HCT116 (cell line): Measurements from ENCODE around the gene KCNJ10.

Experiments
- CBX3 ChIP-seq: IDR thresholded peaks from 2 replicates; pipeline ENCODE4 v1.6.1; 2012; ENCODE audit warnings: low read depth
- CTCF ChIP-seq, 3 experiments: fragments of 200-600 bp in 1 of 3; sonication (generic) in 1 of 3; IDR thresholded peaks in 2 of 3; conservative IDR thresholded peaks in 1 of 3; 2 replicates each; pipeline ENCODE4 v1.5.1; 2012 to 2017; ENCODE audit warnings: low read depth in 2 of 3, low read length in 2 of 3, antibody characterized with exemption in 1 of 3, borderline replicate concordance in 1 of 3, control low read depth in 1 of 3, mild to moderate bottlenecking in 1 of 3, mixed read lengths in 1 of 3, mixed run types in 1 of 3, moderate library complexity in 1 of 3; ENCODE audit not compliant: insufficient read depth in 1 of 3
- POLR2A ChIP-seq: IDR thresholded peaks from 2 replicates; pipeline ENCODE4 v1.7.0; 2011; ENCODE audit warnings: borderline replicate concordance; ENCODE audit not compliant: insufficient read depth, insufficient read length; ENCODE audit errors: extremely low read depth
- POLR2AphosphoS5 ChIP-seq: IDR thresholded peaks from 2 replicates; pipeline ENCODE4 v1.6.1; 2011; ENCODE audit warnings: mild to moderate bottlenecking, low read depth, low read length, moderate library complexity
- ZNF274 ChIP-seq: fragments of 200-500 bp; sonication (Bioruptor generic); IDR thresholded peaks from 2 replicates; pipeline ENCODE4 v1.6.1; 2014; ENCODE audit warnings: mild to moderate bottlenecking, low read depth, low read length, inconsistent platforms

- TF ChIP-seq CBX3: no peak
- TF ChIP-seq POLR2A: no peak
- TF ChIP-seq ZNF274: no peak
- peak; percentile 82 to 98 (median 97) for TF ChIP-seq CTCF (IDR thresholded peaks at IDR 0.05 in 2 of 3, conservative IDR thresholded peaks at IDR 0.05 in 1 of 3; ENCODE audit: borderline replicate concordance in 1 of 3, insufficient read depth in 1 of 3, low read depth in 2 of 3, low read length in 2 of 3)
- TF ChIP-seq POLR2AphosphoS5: no peak
These were observed 8.7 kb upstream of the KCNJ10 start for GRCh38 chr1:160078512-160079195.
